MM.1S (cell line): Measurements from ENCODE around the gene RASA1.

Experiments used
- DNase-seq: peaks from one replicate; pipeline ENCODE4 v3.0.0-alpha.2; 2015
- H2AFZ ChIP-seq: fragments of 300-600 bp; sonication (generic); 2 replicates; pipeline ENCODE4 v1.6.0; 2016; ENCODE audit warnings: antibody characterized with exemption, low read length
- H3F3A ChIP-seq: fragments of 300-600 bp; sonication (generic); 2 replicates; pipeline ENCODE4 v1.6.1; 2016; ENCODE audit warnings: mild to moderate bottlenecking, antibody characterized with exemption, low read length, moderate library complexity, mixed read lengths; ENCODE audit not compliant: insufficient read depth
- H3K27ac ChIP-seq: fragments of 300-600 bp; sonication (generic); 2 replicates; pipeline ENCODE4 v1.5.1; 2016; ENCODE audit warnings: mild to moderate bottlenecking, low read length
- H3K27me3 ChIP-seq: fragments of 300-600 bp; sonication (generic); replicated peaks from 2 replicates; pipeline ENCODE4 v1.6.0; 2016; ENCODE audit warnings: low read length; ENCODE audit not compliant: insufficient read depth
- H3K36me3 ChIP-seq: fragments of 300-600 bp; sonication (generic); replicated peaks from 2 replicates; pipeline ENCODE4 v1.6.1; 2016; ENCODE audit warnings: mild to moderate bottlenecking, low read length, mixed read lengths; ENCODE audit not compliant: insufficient read depth
- H3K4me1 ChIP-seq: fragments of 300-600 bp; sonication (generic); 2 replicates; pipeline ENCODE4 v1.6.1; 2016; ENCODE audit warnings: low read length, mixed read lengths
- H3K4me2 ChIP-seq: fragments of 300-600 bp; sonication (generic); 2 replicates; pipeline ENCODE4 v1.6.0; 2016; ENCODE audit warnings: low read depth, low read length
- H3K4me3 ChIP-seq: fragments of 300-600 bp; sonication (generic); 2 replicates; pipeline ENCODE4 v1.5.1; 2016; ENCODE audit warnings: low read length, mixed read lengths
- H3K79me2 ChIP-seq: fragments of 300-600 bp; sonication (generic); 2 replicates; pipeline ENCODE4 v1.6.1; 2016; ENCODE audit warnings: mixed run types, low read length, mixed read lengths
- H3K9ac ChIP-seq: fragments of 300-600 bp; sonication (generic); 2 replicates; pipeline ENCODE4 v1.6.1; 2016; ENCODE audit warnings: low read length, mixed read lengths
- H3K9me2 ChIP-seq: fragments of 300-600 bp; sonication (generic); replicated peaks from 2 replicates; pipeline ENCODE4 v1.6.1; 2016; ENCODE audit warnings: mild to moderate bottlenecking, low read length, mixed read lengths; ENCODE audit not compliant: insufficient read depth
- H3K9me3 ChIP-seq: fragments of 300-600 bp; sonication (generic); replicated peaks from 2 replicates; pipeline ENCODE4 v1.6.1; 2016; ENCODE audit warnings: mild to moderate bottlenecking, low read length, mixed read lengths; ENCODE audit not compliant: insufficient read depth
- H4K20me1 ChIP-seq: fragments of 300-600 bp; sonication (generic); 2 replicates; pipeline ENCODE4 v1.6.1; 2016; ENCODE audit warnings: mild to moderate bottlenecking, low read length, moderate library complexity, mixed read lengths; ENCODE audit not compliant: insufficient read depth
- CTCF ChIP-seq: fragments of 300-600 bp; sonication (generic); IDR thresholded peaks from 2 replicates; pipeline ENCODE4 v1.5.1; 2016; ENCODE audit warnings: antibody characterized with exemption, low read length, mixed read lengths
- EZH2 ChIP-seq: fragments of 300-600 bp; sonication (generic); optimal IDR thresholded peaks from 2 replicates; pipeline ENCODE3; 2017; ENCODE audit warnings: low read depth, mild to moderate bottlenecking, antibody characterized with exemption, low read length, mixed read lengths
- EZH2phosphoT487 ChIP-seq: fragments of 300-600 bp; sonication (generic); IDR thresholded peaks from 2 replicates; pipeline ENCODE4 v1.6.1; 2018; ENCODE audit warnings: antibody characterized with exemption, low read length

RASA1 gene

GRCh38 chr5:87276655-87277054 is 9.0 kb downstream of the RASA1 start:
- no peak for DNase-seq
- H4K20me1 ChIP-seq, result no peaks in the 10 kb centered on the region; the same call in 1 of the 2 replicates
- H3K9me3 ChIP-seq, result no peaks in the 10 kb centered on the region
- H3K36me3 ChIP-seq, result no peaks in the 10 kb centered on the region
- no peak overlapping the region for H2AFZ ChIP-seq
- H3F3A ChIP-seq, result no peaks in the 10 kb centered on the region
- 0 out of 2 replicates have a peak, but pooled peaks cover under 1% of the 10 kb centered on the region for H3K4me1 ChIP-seq
- H3K4me2 ChIP-seq, result no peak overlapping the region
- TF ChIP-seq EZH2 (no peak), EZH2phosphoT487 (no peak), CTCF (no peak)
- no peak overlapping the region for H3K9ac ChIP-seq
- H3K79me2 ChIP-seq, result peaks cover 99% of the 10 kb centered on the region
- H3K9me2 ChIP-seq, result no peaks in the 10 kb centered on the region
- H3K27me3 ChIP-seq, result no peaks in the 10 kb centered on the region
- H3K27ac ChIP-seq, result no peak overlapping the region
- H3K4me3 ChIP-seq, result no peak overlapping the region

- Histone ChIP-seq H3F3A (no peaks in the 10 kb centered on the region; the same call in 1 of the 2 replicates), H3K4me2 (no peak overlapping the region), H3K79me2 (peaks cover 99% of the 10 kb centered on the region), H3K4me1 (peaks cover 7% of the 10 kb centered on the region; the same call in 1 of the 2 replicates), H3K27ac (no peak overlapping the region), H3K9me2 (no peaks in the 10 kb centered on the region), H4K20me1 (no peaks in the 10 kb centered on the region; the same call in 1 of the 2 replicates), H3K9ac (no peak overlapping the region), H3K4me3 (no peak overlapping the region), H3K36me3 (no peaks in the 10 kb centered on the region), H3K9me3 (no peaks in the 10 kb centered on the region), H3K27me3 (no peaks in the 10 kb centered on the region), H2AFZ (no peak overlapping the region)
- DNase-seq, result no peak
- TF ChIP-seq CTCF, result no peak
- TF ChIP-seq EZH2phosphoT487, result no peak
- TF ChIP-seq EZH2, result no peak
Observed at GRCh38 chr5:87277279-87277835, 9.7 kb downstream of the RASA1 start.

- no peak overlapping the region for H3K4me3 ChIP-seq
- H3K4me2 ChIP-seq, result no peak overlapping the region
- no peak overlapping the region for H2AFZ ChIP-seq
- H3K9ac ChIP-seq, result no peak overlapping the region
- no peaks in the 10 kb centered on the region for H3K9me3 ChIP-seq
- no peaks in the 10 kb centered on the region; the same call in 1 of the 2 replicates for H3K36me3 ChIP-seq
- no peaks in the 10 kb centered on the region for H3K9me2 ChIP-seq
- H3K4me1 ChIP-seq, result peaks cover 12% of the 10 kb centered on the region
- no peak for TF ChIP-seq EZH2
- no peak for TF ChIP-seq CTCF
- no peak for TF ChIP-seq EZH2phosphoT487
- no peak for DNase-seq
- peaks cover 99% of the 10 kb centered on the region for H3K79me2 ChIP-seq
- no peaks in the 10 kb centered on the region for H3K27me3 ChIP-seq
- no peaks in the 10 kb centered on the region for H4K20me1 ChIP-seq
- H3F3A ChIP-seq, result no peaks in the 10 kb centered on the region; the same call in 1 of the 2 replicates
- no peak overlapping the region for H3K27ac ChIP-seq
Observed at GRCh38 chr5:87278590-87279100, 11.0 kb downstream of the RASA1 start.
